Upper lobe of left lung (tissue), 4 donors: ENCODE measurements around the gene RNASE9.

Experiments
- CTCF ChIP-seq, 6 experiments: fragments of 450-650 bp in 4 of 6; fragments of 200-600 bp in 2 of 6; sonication (generic) in 2 of 6; IDR thresholded peaks; one replicate each; pipeline ENCODE4 v1.5.1; 2016 to 2019; ENCODE audit warnings: antibody characterized with exemption in 6 of 6
- EP300 ChIP-seq, 4 donors: sonication (generic); formaldehyde crosslinking; IDR thresholded peaks; one replicate each; pipeline ENCODE4 v1.5.1; 2017; ENCODE audit warnings: antibody characterized with exemption in 4 of 4, control low read depth in 2 of 4
- POLR2A ChIP-seq, 4 donors: fragments of 450-650 bp; IDR thresholded peaks; one replicate each; pipeline ENCODE4 v1.5.1; 2016 to 2017; ENCODE audit warnings: antibody characterized with exemption in 4 of 4, mild to moderate bottlenecking in 2 of 4

GRCh38 chr14:20557212-20557542 lies 3.7 kb downstream of the RNASE9 start:
- TF ChIP-seq CTCF (IDR thresholded peaks at IDR 0.05) (no peak), POLR2A (IDR thresholded peaks at IDR 0.05) (no peak), EP300 (IDR thresholded peaks at IDR 0.05) (no peak)
